DND-41 (cell line): ENCODE data around the gene TEN1.

Experiments
- ATAC-seq: fragments of 200-7000 bp; cut with Tn5 transposase; 3 replicates; pipeline ENCODE4 v1.9.1; 2021; ENCODE audit warnings: low read depth; ENCODE audit not compliant: insufficient read depth
- DNase-seq: peaks from one replicate; pipeline ENCODE4 v3.0.0-alpha.2; 2020
- H2AFZ ChIP-seq: 2 replicates; pipeline ENCODE4 v1.6.0; 2012; ENCODE audit warnings: low read depth, low read length
- H3K27ac ChIP-seq: 2 replicates; pipeline ENCODE4 v1.5.1; 2012; ENCODE audit warnings: low read length, inconsistent platforms
- H3K27me3 ChIP-seq: fragments of 200-600 bp; sonication (generic); 2 replicates; pipeline ENCODE4 v1.6.0; 2012; ENCODE audit warnings: low read length, mild to moderate bottlenecking, inconsistent platforms; ENCODE audit not compliant: insufficient read depth, poor library complexity
- H3K36me3 ChIP-seq: 2 replicates; pipeline ENCODE4 v1.5.1; 2012; ENCODE audit warnings: low read length, inconsistent platforms; ENCODE audit not compliant: insufficient read depth
- H3K4me1 ChIP-seq: 2 replicates; pipeline ENCODE4 v1.5.1; 2012; ENCODE audit warnings: mild to moderate bottlenecking, low read length; ENCODE audit not compliant: insufficient read depth
- H3K4me2 ChIP-seq: 2 replicates; pipeline ENCODE4 v1.6.0; 2012; ENCODE audit warnings: mild to moderate bottlenecking, moderate library complexity, low read length, inconsistent platforms; ENCODE audit not compliant: insufficient read depth
- H3K4me3 ChIP-seq, 2 experiments: fragments of 200-600 bp in 1 of 2; shearing (Covaris generic) in 1 of 2; 2 replicates each; pipeline ENCODE4 v1.5.1; 2012 to 2016; ENCODE audit warnings: inconsistent platforms in 2 of 2, low read length in 2 of 2, mild to moderate bottlenecking in 2 of 2, low read depth in 1 of 2, moderate library complexity in 1 of 2
- H3K79me2 ChIP-seq: 2 replicates; pipeline ENCODE4 v1.6.0; 2012; ENCODE audit warnings: low read length, inconsistent platforms; ENCODE audit not compliant: insufficient read depth
- H3K9ac ChIP-seq: 2 replicates; pipeline ENCODE4 v1.6.0; 2012; ENCODE audit warnings: low read depth, mild to moderate bottlenecking, inconsistent platforms, low read length, moderate library complexity
- H3K9me3 ChIP-seq: 2 replicates; pipeline ENCODE4 v1.5.1; 2012; ENCODE audit warnings: low read length, moderate library complexity, mild to moderate bottlenecking, inconsistent platforms; ENCODE audit not compliant: insufficient read depth, severe bottlenecking
- H4K20me1 ChIP-seq: 2 replicates; pipeline ENCODE4 v1.6.0; 2012; ENCODE audit warnings: low read length; ENCODE audit not compliant: insufficient read depth
- CTCF ChIP-seq: IDR thresholded peaks from 2 replicates; pipeline ENCODE4 v1.5.1; 2012; ENCODE audit warnings: borderline replicate concordance, low read length, moderate library complexity, mild to moderate bottlenecking; ENCODE audit not compliant: poor library complexity, severe bottlenecking; ENCODE audit errors: extremely low read depth
- EZH2 ChIP-seq: IDR thresholded peaks from 3 replicates; pipeline ENCODE4 v1.6.1; 2012; ENCODE audit warnings: borderline replicate concordance, low read depth, mild to moderate bottlenecking, moderate library complexity, low read length, inconsistent platforms; ENCODE audit not compliant: severe bottlenecking

Gene TEN1

GRCh38 chr17:76034428-76035350, 55.6 kb downstream of the TEN1 start:
- TF ChIP-seq CTCF, result no peak
- TF ChIP-seq EZH2, result no peak
- H3K27ac ChIP-seq, result peak overlapping the region; percentile 37; the same call in 1 of the 2 replicates
- peaks cover 18% of the 10 kb centered on the region for H3K36me3 ChIP-seq
- H3K9ac ChIP-seq, result no peak overlapping the region
- H3K4me2 ChIP-seq, result no peak overlapping the region
- no peaks in the 10 kb centered on the region for H3K79me2 ChIP-seq
- H3K9me3 ChIP-seq, result no peaks in the 10 kb centered on the region
- H3K27me3 ChIP-seq, result no peaks in the 10 kb centered on the region
- no peaks in the 10 kb centered on the region for H4K20me1 ChIP-seq
- no peak overlapping the region for H2AFZ ChIP-seq
- H3K4me3 ChIP-seq, result no peak overlapping the region
- ATAC-seq (no peak), DNase-seq (no peak)
- peaks cover 14% of the 10 kb centered on the region for H3K4me1 ChIP-seq

DNA sequence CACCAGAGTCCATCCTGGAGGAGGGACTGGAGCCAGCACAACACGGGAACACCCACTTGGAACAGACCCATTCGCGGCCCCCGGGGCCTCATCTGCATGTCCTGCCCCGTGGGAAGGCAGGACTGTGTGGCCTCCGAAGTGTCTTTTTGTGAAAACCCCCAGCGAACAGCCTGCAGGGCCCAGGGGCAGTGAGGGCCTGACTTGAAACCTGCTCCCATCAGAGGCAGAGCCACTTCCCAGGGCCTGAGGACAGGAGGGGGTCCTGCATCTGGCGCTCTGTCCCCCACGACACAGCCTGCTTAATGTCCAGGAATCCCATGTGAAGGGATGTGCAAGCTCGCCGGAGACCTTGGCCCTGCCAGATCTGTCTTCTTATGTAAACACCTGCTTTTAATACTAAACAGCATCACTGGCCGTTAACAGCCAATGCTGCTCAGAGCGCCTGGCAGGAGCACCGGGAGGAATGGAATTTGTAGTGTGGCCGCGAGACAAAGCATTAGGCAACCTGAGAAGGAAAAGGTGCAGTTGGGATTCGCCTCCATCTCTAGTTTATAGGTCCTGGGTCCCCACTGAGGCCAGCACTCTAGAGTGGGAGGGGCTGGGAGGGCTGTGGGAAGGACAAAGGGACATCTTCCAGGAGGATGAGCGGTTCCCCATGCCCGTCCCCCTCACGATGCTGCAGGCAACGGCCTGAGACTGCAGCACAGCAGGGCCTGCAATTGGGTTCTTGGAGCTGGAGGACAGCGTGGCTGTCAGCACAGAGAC, 57.6 kb downstream of the TEN1 start:
- no peak for ATAC-seq
- no peak overlapping the region; the same call in 1 of the 2 replicates for H3K27ac ChIP-seq
- H3K4me3 ChIP-seq, result no peak overlapping the region
- no peaks in the 10 kb centered on the region for H3K9me3 ChIP-seq
- no peaks in the 10 kb centered on the region for H3K27me3 ChIP-seq
- H3K4me1 ChIP-seq, result peaks cover 4% of the 10 kb centered on the region; the same call in 1 of the 2 replicates
- no peak overlapping the region for H3K9ac ChIP-seq
- H4K20me1 ChIP-seq, result no peaks in the 10 kb centered on the region
- no peak overlapping the region for H3K4me2 ChIP-seq
- peaks cover 38% of the 10 kb centered on the region for H3K36me3 ChIP-seq
- H3K79me2 ChIP-seq, result no peaks in the 10 kb centered on the region
- H2AFZ ChIP-seq, result no peak overlapping the region
- no peak for DNase-seq
- TF ChIP-seq CTCF (no peak), EZH2 (no peak)

DNA sequence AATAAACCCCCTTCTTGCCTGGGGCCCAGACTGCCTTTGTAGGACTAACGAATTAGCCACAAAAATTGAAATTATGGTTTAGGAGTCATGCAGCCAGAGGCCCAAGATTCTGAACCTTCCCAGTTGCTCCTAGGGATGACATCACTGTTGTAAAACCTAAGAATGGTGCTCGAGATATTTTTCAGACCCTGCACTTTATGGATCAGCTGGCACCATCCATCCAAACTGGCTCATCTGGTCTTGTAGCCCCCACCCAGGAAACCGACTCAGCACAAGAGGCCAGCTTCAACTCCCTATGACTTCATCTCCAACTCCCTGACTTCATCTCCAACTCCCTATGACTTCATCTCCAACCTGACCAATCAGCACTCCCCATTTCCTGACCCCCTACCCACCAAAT, 59.0 kb downstream of the TEN1 start:
- Histone ChIP-seq H3K27me3 (no peaks in the 10 kb centered on the region), H2AFZ (no peak overlapping the region), H3K4me1 (peaks cover 4% of the 10 kb centered on the region; the same call in 1 of the 2 replicates), H3K79me2 (no peaks in the 10 kb centered on the region), H3K4me2 (no peak overlapping the region), H4K20me1 (no peaks in the 10 kb centered on the region), H3K9ac (no peak overlapping the region), H3K36me3 (peaks cover 49% of the 10 kb centered on the region), H3K9me3 (no peaks in the 10 kb centered on the region), H3K27ac (no peak overlapping the region), H3K4me3 (no peak overlapping the region)
- ATAC-seq (no peak), DNase-seq (no peak)
- no peak for TF ChIP-seq EZH2
- no peak for TF ChIP-seq CTCF
